HepG2 (cell line): ENCODE data around the gene ZFPM1. TPM values are rescaled to one million over a fixed set of nuclear protein-coding genes. Genes with fewer than 3 reads are reported as not detected.
A peak's percentile ranks its signal among the peaks of the same experiment; 100 is the strongest.

Experiments used
- AGO2 ChIP-seq: fragments of 200-400 bp; formaldehyde crosslinking; optimal IDR thresholded peaks from 2 replicates; pipeline ENCODE3; 2017; ENCODE audit warnings: mild to moderate bottlenecking, low read depth, low read length, moderate library complexity
- ELF3 ChIP-seq: IDR thresholded peaks from 2 replicates; pipeline ENCODE4 v1.6.1; 2016; ENCODE audit warnings: missing genetic modification reagents, missing compliant biosample characterization
- IRF2 ChIP-seq: IDR thresholded peaks from 2 replicates; pipeline ENCODE4 v1.6.1; 2018; ENCODE audit warnings: missing genetic modification reagents, missing compliant biosample characterization
- KAT8 ChIP-seq: IDR thresholded peaks from 2 replicates; pipeline ENCODE4 v1.6.1; 2016; ENCODE audit warnings: missing genetic modification reagents, missing compliant biosample characterization
- KLF15 ChIP-seq: sonication (generic); formaldehyde crosslinking; IDR thresholded peaks from 2 replicates; pipeline ENCODE4 v1.8.1; 2023; ENCODE audit warnings: borderline replicate concordance, mild to moderate bottlenecking, inconsistent platforms, missing genetic modification reagents, mixed read lengths
- NFKB2 ChIP-seq: sonication (generic); formaldehyde crosslinking; IDR thresholded peaks from 2 replicates; pipeline ENCODE4 v1.4.0; 2020; ENCODE audit warnings: missing genetic modification reagents, borderline replicate concordance
- NFKBIZ ChIP-seq: IDR thresholded peaks from 2 replicates; pipeline ENCODE4 v1.6.1; 2018; ENCODE audit warnings: missing genetic modification reagents, missing compliant biosample characterization
- PHF20 ChIP-seq: sonication (generic); formaldehyde crosslinking; IDR thresholded peaks from 2 replicates; pipeline ENCODE4 v1.5.0; 2020; ENCODE audit warnings: mild to moderate bottlenecking, missing genetic modification reagents
- RFX5 ChIP-seq: IDR thresholded peaks from 2 replicates; pipeline ENCODE4 v1.6.1; 2011; ENCODE audit warnings: low read depth, low read length, improper control_type of control experiment
- RFXAP ChIP-seq: sonication (generic); formaldehyde crosslinking; IDR thresholded peaks from 2 replicates; pipeline ENCODE4 v1.4.0; 2020; ENCODE audit warnings: missing genetic modification reagents, borderline replicate concordance
- TBX2 ChIP-seq: sonication (generic); formaldehyde crosslinking; IDR thresholded peaks from 2 replicates; pipeline ENCODE4 v1.5.0; 2020; ENCODE audit warnings: missing genetic modification reagents, mild to moderate bottlenecking, borderline replicate concordance
- ZBTB20 ChIP-seq: sonication (generic); formaldehyde crosslinking; IDR thresholded peaks from 2 replicates; pipeline ENCODE4 v1.8.1; 2023; ENCODE audit warnings: missing genetic modification reagents, low read depth, mild to moderate bottlenecking, borderline replicate concordance
- ZNF207 ChIP-seq: fragments of 450-650 bp; IDR thresholded peaks from 2 replicates; pipeline ENCODE4 v1.6.1; 2016; ENCODE audit warnings: antibody characterized with exemption, borderline replicate concordance
- ZNF567 ChIP-seq: sonication (generic); formaldehyde crosslinking; IDR thresholded peaks from 2 replicates; pipeline ENCODE4 v1.8.1; 2023; ENCODE audit warnings: mild to moderate bottlenecking, missing genetic modification reagents, borderline replicate concordance
- ZNF598 ChIP-seq: sonication (generic); formaldehyde crosslinking; IDR thresholded peaks from 2 replicates; pipeline ENCODE4 v1.5.1; 2020; ENCODE audit warnings: mild to moderate bottlenecking, missing genetic modification reagents, borderline replicate concordance
- ZNF670 ChIP-seq: sonication (generic); formaldehyde crosslinking; IDR thresholded peaks from 2 replicates; pipeline ENCODE4 v1.8.0; 2022; ENCODE audit warnings: mild to moderate bottlenecking, missing genetic modification reagents, borderline replicate concordance
- ZNF678 ChIP-seq: sonication (generic); formaldehyde crosslinking; IDR thresholded peaks from 2 replicates; pipeline ENCODE4 v1.4.0; 2020; ENCODE audit warnings: mild to moderate bottlenecking, missing genetic modification reagents
- ZSCAN31 ChIP-seq: sonication (generic); formaldehyde crosslinking; IDR thresholded peaks from 2 replicates; pipeline ENCODE4 v1.5.0; 2020; ENCODE audit warnings: low read depth, mild to moderate bottlenecking, missing genetic modification reagents
- polyA plus RNA-seq, 8 experiments: library from polyadenylated mRNA; depleted of rRNA in 3 of 8; stranded (reverse) in 7 of 8; unstranded in 1 of 8; fragments of >200 nt; fragmentation: Illumina TruSeq in 4 of 8; extraction: Trizol in 4 of 8; gene quantifications; 2 replicates each; pipeline versions ENCODE4 v1.2.1 to v1.2.3, GENCODE V29; 2011 to 2016; ENCODE audit warnings: low read depth in 4 of 8, missing spikeins in 1 of 8, mixed read lengths in 1 of 8; ENCODE audit not compliant: insufficient read depth in 1 of 8
- total RNA-seq, 5 experiments: library from RNA; depleted of rRNA; stranded (reverse); fragments of >200 nt; fragmentation: Illumina TruSeq; extraction: Trizol; gene quantifications; 2 replicates each; pipeline ENCODE4 v1.2.3, GENCODE V29; 2016; ENCODE audit warnings: low read depth in 1 of 5
- TF ChIP-seq, protein P1 (sequence below): sonication (generic); formaldehyde crosslinking; IDR thresholded peaks from 2 replicates; pipeline ENCODE4 v1.5.1; 2020; ENCODE audit warnings: mild to moderate bottlenecking, missing genetic modification reagents, borderline replicate concordance
- TF ChIP-seq, protein P2 (sequence below), 2 experiments: sonication (generic) in 1 of 2; formaldehyde crosslinking in 1 of 2; IDR thresholded peaks; 2 replicates each; pipeline versions ENCODE4 v1.5.1 to v1.6.1; 2011 to 2020; ENCODE audit warnings: borderline replicate concordance in 1 of 2, low read depth in 1 of 2, low read length in 1 of 2, mild to moderate bottlenecking in 1 of 2, missing genetic modification reagents in 1 of 2, moderate library complexity in 1 of 2

The ZFPM1 gene
- total and polyA plus RNA-seq, 2 of the 13 experiments (the other 11 are each of a cell fraction or from before 2014, with no cell fraction given): 1.3 to 3.8 TPM

DNA sequence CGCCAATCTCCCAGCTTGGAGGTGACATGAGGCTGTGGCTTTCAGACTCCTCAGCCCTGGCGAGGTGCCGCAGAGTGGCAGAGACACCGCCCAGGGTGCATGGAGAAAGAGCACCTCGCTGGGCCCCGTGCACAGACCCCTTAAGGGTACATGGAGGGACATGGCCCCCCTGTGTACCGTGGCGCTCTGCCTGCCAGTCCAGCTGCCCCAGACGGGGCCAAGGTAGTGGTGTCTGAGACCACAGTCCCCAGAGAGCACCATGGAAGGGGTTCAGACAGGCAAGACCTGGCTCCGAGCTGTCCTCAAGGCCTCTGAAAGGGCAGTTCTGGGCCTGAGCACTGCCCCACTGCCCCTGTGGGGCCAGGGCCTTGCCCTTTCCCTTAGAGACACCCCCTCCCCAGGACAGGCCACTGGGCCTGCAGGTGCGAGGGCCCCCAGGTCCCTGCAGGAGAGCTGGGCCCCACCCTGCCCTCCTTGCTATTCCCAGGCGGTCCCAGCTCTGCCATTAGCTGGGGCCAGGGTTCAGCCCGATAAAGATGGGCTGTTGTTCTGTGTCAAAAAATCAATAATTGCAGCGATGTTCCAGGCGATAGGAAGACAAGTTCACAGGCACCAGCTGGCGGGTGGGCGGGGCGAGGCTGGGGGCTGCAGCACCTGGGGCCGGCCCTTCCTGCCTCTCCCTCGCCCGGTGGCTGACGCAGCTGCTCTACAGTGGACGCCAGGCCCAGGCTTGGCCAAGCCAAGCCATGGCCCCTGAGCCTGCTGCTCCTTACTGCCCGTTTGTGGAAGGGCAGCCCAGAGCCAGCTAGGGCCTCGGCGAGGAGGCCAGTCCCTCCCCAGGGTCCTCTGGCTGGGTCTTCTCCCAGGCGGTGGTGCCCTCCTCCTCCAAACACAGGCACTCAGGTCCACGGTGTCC is 51.7 kb downstream of the ZFPM1 start (continued):
- TF ChIP-seq, protein P1, sequence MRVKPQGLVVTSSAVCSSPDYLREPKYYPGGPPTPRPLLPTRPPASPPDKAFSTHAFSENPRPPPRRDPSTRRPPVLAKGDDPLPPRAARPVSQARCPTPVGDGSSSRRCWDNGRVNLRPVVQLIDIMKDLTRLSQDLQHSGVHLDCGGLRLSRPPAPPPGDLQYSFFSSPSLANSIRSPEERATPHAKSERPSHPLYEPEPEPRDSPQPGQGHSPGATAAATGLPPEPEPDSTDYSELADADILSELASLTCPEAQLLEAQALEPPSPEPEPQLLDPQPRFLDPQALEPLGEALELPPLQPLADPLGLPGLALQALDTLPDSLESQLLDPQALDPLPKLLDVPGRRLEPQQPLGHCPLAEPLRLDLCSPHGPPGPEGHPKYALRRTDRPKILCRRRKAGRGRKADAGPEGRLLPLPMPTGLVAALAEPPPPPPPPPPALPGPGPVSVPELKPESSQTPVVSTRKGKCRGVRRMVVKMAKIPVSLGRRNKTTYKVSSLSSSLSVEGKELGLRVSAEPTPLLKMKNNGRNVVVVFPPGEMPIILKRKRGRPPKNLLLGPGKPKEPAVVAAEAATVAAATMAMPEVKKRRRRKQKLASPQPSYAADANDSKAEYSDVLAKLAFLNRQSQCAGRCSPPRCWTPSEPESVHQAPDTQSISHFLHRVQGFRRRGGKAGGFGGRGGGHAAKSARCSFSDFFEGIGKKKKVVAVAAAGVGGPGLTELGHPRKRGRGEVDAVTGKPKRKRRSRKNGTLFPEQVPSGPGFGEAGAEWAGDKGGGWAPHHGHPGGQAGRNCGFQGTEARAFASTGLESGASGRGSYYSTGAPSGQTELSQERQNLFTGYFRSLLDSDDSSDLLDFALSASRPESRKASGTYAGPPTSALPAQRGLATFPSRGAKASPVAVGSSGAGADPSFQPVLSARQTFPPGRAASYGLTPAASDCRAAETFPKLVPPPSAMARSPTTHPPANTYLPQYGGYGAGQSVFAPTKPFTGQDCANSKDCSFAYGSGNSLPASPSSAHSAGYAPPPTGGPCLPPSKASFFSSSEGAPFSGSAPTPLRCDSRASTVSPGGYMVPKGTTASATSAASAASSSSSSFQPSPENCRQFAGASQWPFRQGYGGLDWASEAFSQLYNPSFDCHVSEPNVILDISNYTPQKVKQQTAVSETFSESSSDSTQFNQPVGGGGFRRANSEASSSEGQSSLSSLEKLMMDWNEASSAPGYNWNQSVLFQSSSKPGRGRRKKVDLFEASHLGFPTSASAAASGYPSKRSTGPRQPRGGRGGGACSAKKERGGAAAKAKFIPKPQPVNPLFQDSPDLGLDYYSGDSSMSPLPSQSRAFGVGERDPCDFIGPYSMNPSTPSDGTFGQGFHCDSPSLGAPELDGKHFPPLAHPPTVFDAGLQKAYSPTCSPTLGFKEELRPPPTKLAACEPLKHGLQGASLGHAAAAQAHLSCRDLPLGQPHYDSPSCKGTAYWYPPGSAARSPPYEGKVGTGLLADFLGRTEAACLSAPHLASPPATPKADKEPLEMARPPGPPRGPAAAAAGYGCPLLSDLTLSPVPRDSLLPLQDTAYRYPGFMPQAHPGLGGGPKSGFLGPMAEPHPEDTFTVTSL (CRISPR knock-in tag): peak; percentile 80
- TF ChIP-seq, protein P2, sequence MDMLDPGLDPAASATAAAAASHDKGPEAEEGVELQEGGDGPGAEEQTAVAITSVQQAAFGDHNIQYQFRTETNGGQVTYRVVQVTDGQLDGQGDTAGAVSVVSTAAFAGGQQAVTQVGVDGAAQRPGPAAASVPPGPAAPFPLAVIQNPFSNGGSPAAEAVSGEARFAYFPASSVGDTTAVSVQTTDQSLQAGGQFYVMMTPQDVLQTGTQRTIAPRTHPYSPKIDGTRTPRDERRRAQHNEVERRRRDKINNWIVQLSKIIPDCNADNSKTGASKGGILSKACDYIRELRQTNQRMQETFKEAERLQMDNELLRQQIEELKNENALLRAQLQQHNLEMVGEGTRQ (IDR thresholded peaks at IDR 0.05; ENCODE audit: low read depth, low read length): no peak
- TF ChIP-seq, protein P2 (CRISPR knock-in tag; IDR thresholded peaks at IDR 0.05; ENCODE audit: borderline replicate concordance): peak; percentile 5; the same call in 1 of the 2 replicates
- peak; percentile 70; the same call in 1 of the 2 replicates for TF ChIP-seq RFXAP (CRISPR knock-in tag)
- TF ChIP-seq NFKB2 (CRISPR knock-in tag): peak; percentile 77; the same call in 1 of the 2 replicates
- TF ChIP-seq ZNF670: no peak
- TF ChIP-seq ELF3 (CRISPR knock-in tag): peak; percentile 84
- TF ChIP-seq PHF20: peak; percentile 73; the same call in 1 of the 2 replicates
- TF ChIP-seq NFKBIZ (CRISPR knock-in tag): peak; percentile 98
- peak; percentile 98 for TF ChIP-seq TBX2 (CRISPR knock-in tag)
- TF ChIP-seq IRF2 (CRISPR knock-in tag): peak; percentile 90
- TF ChIP-seq ZSCAN31 (CRISPR knock-in tag): peak; percentile 92
- peak; percentile 30; the same call in 1 of the 2 replicates for TF ChIP-seq ZNF567
- peak; percentile 83 for TF ChIP-seq KAT8
- no peak; the same call in 1 of the 2 replicates for TF ChIP-seq ZNF678 (CRISPR knock-in tag)
- peak; percentile 50; the same call in 1 of the 2 replicates for TF ChIP-seq ZBTB20 (CRISPR knock-in tag)
- 0 out of 2 replicates have a peak, but pooled peaks have one; percentile 1 for TF ChIP-seq ZNF598 (CRISPR knock-in tag)
- TF ChIP-seq ZNF207: no peak
- no peak for TF ChIP-seq RFX5
- peak; percentile 32 for TF ChIP-seq AGO2
- peak; percentile 27; the same call in 1 of the 2 replicates for TF ChIP-seq KLF15
